ENCODE results near the gene ACTN4.

GRCh38 chr19:38709671-38710415 is 62.4 kb downstream of the ACTN4 start:
- TF ChIP-seq CTCF (conservative IDR thresholded peaks at IDR 0.05; ENCODE audit: low read length): no peak
- TF ChIP-seq EZH2phosphoT487 (IDR thresholded peaks at IDR 0.05; ENCODE audit: borderline replicate concordance, low read depth, low read length): no peak
